Measurements from ENCODE around the gene TP53INP2.
"Not testable (repeated sequence)": the region's sequence is repeated elsewhere in the genome, so short reads cannot be mapped to it uniquely, and the experiment has no call there.

TP53INP2 gene, protein sequence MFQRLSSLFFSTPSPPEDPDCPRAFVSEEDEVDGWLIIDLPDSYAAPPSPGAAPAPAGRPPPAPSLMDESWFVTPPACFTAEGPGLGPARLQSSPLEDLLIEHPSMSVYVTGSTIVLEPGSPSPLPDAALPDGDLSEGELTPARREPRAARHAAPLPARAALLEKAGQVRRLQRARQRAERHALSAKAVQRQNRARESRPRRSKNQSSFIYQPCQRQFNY

DNA sequence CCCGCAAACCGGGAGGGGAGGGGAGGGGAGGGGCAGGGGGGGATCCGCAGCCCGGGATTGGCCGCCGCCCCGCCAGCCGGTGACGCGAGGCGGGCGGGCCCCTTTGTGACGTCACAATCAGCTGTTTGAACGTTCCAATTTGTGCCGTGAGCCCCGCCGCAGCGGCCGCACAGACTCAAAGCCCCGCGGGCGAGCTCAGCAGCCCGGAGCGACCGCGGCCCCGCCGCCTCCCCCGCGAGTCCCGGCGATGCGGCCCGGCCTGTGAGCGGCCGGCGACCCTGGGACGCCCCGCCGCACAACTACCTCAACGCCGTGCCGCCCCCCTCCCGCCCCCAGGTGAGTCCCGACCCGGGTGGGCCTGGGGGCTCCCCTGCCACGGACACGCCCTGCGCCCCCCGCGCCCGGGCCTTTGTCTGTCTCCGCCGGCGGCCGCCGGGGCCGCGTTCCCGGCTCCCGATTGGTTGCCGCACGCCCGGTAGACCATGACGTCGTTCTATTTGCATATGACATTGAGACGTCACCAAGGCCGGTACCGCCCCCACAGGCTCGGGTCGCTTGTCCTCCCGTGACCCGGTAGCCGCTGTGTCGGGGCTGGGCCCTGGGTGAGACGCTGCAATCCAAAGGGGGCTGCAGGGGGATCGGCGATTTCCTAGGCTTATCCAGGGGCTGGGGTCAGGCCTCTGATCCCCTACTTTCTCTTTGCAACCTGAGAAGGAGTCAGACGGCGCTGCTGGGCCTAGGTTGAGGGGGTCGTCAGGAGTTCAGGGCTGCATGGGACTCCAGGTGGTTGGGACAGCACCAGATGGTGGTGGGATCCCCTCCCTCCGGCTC is at the start of gene TP53INP2:
Gene TP53INP2 (plus strand): TSS at position 168 of the 831 bp plus-strand sequence. CDS start 4,396 bp downstream, outside the sequence.
- peak; percentile 44 for DNase-seq

DNA sequence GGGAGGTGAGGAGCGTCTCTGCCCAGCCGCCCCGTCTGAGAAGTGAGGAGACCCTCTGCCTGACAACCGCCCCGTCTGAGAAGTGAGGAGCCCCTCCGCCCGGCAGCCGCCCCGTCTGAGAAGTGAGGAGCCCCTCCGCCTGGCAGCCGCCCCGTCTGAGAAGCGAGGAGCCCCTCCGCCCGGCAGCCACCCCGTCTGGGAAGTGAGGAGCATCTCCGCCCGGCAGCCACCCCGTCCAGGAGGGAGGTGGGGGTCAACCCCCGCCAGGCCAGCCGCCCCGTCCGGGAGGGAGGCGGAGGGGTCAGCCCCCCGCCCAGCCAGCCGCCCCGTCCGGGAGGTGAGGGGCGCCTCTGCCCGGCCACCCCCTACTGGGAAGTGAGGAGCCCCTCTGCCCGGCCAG is 45.5 kb upstream of the TP53INP2 start:
- not testable (repeated sequence) for DNase-seq

DNA sequence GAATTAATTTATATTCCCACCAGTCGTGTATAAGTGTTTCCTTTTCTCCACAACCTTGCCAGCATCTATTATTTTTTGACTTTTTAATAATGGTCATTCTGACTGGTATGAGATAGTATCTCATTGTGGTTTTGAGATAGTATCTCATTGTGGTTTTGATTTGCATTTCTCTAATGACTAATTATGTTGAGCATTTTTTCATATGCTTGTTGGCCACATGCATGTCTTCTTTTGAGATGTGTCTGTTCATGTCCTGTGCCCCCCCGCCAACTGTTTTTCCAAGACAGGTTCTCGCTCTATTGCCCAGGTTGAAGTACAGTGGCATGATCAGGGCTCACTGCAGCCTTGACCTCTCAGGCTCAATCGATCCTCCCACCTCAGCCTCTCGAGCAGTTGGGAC is 42.3 kb upstream of the TP53INP2 start:
- not testable (repeated sequence) for DNase-seq

DNA sequence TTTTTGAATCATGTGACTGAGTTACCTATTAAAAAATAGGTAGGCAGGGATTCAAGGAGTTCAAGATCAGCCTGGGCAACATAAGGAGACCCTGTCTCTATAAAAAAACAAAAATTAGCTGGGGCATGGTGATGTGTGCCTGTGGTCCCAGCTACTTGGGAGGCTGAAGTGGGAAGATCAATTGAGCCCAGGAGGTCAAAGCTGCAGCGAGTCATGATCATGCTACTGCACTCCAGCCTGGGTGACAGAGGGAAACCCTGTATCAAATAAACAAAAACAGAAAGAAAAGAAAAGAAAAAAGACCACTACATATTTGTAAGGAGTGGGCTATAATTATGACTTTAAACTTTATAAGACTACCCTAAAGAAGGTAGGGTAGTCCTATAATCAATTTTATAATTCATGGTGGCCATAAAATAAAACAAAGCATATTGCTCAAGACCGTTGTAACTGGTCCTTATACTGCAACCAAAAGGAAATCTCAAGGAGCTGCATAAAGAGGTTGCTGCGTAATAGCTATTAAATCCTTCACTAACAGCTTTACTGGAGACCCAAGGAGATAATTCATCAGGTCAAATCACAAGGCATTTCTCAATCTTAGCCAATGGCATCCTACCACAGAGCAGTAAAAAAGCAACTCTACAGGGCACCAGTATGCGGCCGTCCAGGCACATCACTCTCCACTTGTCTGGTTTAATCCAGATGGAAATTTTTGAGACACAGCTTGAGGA is 40.8 kb upstream of the TP53INP2 start:
- DNase-seq = no peak

DNA sequence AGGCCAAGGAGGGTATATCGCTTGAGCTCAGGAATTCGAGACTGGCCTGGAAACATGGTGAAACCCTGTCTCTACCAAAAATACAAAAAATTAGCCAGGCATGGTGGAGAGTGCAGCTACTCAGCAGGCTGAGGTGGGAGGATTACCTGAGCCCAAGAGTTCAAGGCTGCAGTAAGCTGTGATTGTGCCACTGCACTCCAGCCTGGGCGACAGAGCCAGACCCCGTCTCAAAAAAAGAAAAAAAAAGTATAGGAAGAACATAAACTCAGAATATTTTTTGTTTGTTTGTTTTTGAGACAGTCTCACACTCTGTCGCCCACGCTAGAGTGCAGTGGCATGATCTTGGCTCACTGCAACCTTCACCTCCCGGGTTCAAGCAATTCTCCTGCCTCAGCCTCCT is 39.4 kb upstream of the TP53INP2 start:
- not testable (repeated sequence) for DNase-seq

DNA sequence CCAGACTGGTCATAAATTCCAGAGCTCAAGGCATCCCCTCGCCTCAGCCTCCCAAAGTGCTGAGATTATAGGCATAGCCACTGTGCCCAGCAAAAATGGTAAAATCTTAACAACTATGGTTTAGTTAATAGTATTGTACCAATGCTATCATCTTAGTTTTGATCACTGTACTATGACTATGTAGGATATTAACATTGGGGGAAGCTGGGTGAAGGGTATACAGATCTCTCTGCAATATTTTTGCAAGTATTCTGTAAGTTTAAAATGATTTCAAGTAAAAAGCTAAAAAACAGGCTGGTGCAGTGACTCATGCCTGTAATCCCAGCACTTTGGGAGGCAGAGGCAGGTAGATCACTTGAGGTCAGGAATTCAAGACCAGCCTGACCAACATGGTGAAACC is 35.0 kb upstream of the TP53INP2 start:
- no peak for DNase-seq

DNA sequence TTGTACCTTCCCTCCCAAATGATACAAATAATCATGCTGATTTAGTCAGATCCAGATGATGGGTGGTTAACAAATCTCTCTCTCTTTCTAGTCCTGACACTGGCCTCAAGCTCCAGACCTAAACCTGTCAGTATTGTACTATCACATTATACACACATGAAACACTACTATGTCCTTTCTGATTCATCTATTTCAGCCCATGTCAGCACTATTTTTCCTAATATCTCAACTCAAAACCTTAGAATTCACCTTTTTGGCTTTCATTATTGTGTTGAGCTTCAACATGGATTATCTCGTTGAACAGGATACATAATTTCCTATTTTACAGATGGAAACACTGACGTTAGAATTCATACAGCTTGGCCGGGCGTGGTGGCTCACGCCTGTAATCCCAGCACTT is 30.7 kb upstream of the TP53INP2 start:
- DNase-seq = no peak

DNA sequence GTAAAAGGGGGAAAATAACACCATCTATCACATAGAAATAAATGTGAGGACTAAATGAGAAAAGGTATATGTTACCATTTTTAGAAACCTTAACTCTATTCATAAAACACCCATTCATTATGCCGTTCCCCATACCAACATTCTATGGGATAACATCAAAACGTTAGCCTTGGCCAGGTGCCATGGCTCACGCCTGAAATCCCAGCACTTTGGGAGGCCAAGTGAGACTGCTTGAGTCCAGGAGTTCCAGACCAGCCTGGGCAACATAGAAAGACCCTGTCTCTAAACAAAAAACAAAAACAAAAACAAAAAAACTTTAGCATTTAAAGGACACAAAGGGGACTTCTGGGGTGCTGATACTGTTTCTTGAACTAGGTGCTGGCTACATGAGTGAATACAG is 28.6 kb upstream of the TP53INP2 start:
- no peak for DNase-seq

DNA sequence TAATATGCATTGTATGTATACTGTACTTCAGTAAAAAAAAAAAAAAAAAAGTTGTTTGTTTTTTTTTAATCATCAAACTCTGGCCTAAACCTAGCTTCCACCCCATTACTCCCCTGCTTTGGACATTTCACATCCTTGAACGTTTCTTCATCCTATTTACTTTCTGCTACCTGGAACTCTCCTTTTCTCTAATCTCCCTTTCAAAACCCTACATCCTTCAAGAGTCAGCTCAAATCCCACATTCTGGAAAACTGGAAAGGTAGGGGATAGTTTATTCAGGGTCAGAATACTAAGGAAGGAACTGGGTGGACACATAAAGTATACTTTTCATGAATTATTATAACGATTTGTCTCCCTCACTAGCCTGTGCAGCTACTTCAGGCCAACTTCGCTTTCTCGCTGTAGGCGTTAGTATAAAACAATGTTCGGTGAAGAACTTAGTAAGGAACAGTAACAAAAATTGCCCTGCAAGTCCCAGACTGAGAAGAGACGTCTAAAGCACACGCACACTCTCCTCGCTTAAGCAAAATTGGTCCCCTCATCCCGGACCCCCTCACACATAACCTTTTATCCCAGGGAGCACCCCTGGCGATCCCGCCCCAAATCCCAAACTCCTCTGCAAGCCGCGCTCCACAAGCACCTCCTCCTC is 28.0 kb upstream of the TP53INP2 start:
- DNase-seq = no peak

DNA sequence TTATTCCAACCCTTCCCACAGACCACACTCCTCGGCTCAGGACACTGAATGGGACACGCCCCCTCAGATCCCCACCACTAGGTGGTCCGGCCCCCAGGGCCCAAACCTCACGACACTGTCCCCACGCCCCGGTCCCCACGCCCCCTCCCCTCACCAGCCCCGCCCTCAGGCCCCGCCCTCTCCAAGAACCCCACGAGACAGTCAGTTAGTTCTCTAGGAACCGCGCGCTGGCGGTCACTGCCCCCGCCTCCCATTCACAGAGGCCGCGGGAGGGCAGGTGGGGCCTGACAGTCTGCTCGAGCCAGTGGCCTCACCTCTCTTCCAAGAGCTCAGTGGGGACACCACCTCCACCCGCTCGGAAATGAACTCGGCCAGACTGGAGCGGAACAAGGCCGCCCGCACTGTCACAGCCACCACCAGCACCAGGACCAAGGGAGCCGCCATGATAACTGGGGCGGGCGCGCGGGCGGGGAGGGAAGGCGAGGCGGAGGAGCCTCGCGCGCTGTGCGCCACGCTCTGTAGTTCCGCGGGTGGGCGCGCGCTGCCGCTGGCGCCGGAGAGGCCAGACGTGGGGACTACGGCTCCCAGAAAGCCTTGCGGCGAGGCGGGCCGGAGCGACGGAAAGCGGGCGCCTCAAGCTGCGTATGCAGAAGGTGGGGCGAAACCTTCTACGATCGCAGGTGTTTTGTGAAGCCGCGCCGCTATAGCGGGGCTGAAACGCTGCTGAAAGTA is 27.3 kb upstream of the TP53INP2 start, which contains the start of gene PIGU:
Gene PIGU (minus strand): TSS at position 451 of the 732 bp plus-strand sequence. CDS start 7 bp downstream, at position 444.
- DNase-seq = peak; percentile 91

DNA sequence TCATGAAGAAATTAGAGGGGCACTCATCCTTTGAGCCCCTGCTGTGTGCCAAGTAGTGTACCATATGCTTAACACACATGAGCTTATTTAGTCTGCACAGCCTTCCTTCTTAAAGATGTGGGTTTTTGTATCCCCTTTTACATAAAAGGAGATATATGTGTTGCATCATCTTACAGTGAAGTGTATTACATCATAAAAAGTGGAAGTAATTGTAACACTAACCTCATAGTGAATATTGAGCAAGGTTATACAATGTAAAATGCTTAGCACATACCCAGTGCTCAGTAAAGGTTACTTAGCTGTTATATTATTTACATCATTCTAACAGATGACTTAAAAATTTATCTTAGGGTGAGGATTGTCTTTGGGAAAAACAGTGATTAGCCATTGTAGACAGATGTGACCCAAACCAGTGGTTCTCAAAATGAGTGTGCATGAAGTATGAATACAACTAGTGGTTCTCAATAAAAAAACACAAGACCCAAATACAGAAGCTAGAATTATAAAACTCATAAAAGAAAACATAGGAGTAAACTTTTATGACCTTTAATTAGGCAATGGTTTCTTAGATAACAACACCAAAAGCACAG is 23.5 kb upstream of the TP53INP2 start:
- no peak for DNase-seq

DNA sequence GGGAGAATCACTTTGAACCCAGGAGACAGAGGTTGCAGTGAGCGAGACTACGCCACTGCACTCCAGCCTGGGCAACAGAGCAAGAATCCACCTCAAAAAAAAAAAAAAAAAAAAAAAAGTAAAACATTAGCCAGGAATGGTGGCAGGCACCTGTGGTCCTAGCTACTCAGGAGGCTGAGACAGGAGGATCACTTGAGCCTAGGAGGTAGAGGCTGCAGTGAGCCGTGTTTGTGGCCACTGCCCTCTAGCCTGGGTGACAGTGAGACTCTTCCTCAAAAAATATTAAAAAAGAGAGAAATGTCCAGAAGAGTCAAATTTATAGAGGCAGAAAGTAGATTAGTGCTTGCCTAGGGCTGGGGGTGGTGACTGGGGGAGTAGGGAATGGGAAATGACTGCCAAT is 20.5 kb upstream of the TP53INP2 start:
- no peak for DNase-seq

DNA sequence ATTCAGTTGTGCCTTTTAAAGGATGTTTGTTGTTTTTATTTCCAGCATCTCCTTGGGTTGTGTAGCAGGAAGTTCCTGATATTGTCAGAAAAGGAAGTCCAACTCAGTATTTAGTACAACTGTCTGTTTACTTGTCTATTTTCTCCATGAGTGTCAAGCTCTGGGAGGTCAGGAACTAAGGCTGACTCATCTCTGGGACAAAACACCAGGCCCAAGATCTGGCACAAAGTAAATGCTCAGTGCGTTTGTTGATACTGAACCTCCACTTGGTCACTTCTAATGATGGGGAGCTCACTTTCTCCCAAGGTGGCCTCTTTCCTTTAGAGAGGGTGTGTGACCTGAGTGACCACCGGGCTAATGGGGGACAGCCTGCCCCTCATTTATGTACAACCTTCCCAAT is 14.7 kb upstream of the TP53INP2 start:
- DNase-seq = no peak

DNA sequence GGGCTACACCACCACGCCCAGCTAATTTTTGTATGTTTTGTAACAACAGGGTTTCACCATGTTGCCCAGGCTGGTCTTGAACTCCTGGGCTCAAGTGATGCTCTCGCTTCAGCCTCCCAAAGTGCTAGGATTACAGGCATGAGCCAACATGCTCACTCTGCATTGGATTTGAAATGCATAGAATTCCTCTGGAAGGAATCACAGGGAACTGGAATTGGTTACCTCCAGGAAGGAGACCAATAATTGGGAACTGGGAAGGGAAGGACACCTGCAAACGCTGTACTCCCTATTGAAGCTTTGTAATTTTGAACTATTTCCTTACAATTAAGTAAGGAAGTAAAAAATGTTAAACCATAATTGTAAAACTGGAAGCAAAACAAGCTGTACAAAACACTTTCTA is 12.3 kb upstream of the TP53INP2 start:
- no peak for DNase-seq

DNA sequence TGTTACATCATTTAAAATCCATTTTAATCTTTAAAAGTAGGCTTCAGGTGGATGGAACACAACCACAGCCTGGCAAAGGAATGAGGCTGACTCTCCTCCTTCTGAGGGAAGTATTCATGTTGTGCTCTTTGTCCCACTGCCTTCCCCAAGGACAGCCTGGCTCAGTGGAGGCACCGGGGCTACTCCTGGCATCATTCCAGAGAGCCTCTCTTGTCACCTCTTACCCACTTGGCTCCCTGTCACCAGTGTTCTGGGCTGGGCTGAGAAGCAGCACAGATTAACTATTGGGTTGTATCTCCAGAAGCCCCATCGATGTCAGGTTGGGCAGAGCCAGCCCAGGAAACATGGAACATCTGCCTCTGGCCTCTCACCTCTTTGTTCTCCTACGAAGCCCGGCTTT is 10.7 kb upstream of the TP53INP2 start:
- no peak for DNase-seq

DNA sequence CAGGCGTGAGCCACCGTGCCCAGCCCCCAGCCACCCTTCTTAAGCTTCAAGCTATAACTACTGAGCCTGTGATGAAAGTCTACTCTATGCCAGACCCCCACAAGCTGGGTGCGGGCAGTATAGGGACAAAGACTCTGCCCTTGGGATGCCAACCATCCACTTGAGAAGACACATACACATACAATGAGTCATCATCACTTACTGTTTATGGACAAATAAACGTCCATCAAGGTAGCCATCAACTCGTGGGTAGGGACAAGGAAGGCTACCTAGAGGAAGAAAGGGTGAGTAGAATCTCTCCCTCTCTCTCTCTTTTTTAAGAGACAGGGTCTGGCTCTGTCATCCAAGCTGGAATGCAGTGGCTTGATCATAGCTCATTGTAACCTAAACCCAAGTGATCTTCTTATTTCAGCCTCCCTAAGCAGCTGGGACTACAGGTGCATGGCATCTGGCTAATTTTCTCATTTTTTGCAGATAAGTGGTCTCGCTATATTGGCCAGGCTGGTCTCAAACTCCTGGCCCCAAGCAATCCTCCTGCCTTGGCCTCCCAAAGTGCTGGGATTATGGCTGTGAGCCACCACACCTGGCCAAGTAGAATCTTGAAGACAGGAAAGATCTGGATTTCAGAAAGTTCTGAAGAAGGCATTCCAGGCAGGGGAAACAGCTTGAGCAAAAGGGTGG is 2.6 kb upstream of the TP53INP2 start:
- no peak for DNase-seq

DNA sequence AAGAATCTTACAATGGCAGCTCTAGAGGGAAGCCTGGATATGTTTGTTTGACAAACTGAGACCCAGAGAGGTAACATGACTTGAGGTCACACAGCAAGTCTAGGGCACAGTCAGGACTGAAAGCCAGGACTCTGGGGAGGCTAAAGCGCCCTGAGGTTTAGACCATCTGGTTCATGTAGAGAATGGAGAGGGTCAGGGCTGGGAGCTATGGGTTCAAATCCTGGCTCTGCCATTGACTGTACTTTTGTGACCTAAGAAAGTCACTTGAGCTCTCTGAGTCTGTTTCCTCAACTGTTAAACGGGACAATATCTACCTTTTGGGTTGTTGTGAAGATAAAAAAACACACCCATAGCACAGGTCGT is 1.1 kb upstream of the TP53INP2 start:
- no peak for DNase-seq

DNA sequence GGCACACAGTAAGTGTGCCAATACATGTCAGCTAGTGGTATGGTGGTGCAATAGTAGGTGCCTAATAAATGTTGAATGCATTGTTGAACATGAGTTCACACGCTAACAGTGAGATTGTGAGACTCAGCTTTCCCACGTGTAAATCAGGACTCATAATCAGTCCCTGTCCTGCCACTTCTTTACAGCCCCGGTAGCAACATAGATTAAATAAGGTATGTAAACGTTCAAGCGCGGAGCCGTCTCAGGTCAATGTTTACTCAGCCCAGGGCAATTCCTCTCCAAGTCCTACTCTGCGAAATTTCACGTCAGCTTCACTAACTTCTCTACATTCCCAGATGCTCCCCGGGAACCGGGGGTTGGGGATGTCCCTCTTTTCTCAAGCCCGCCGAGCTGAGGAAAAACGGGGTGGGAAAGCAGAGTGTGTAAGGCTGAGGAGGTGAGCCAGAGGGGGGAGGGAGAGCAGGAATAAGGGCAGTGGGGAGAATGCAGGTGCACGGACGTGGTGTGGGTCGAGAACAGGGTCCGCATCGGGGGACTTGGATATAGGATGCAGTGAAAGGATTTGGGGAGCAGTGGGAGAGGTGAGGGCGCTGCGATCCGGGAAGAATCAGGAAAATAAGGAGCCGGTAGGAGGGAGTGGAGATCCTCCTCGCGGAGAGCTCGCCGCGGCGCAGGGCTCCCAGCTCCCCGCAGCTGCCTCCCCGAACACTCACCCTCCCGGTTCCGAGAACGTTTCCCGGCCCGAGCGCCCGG is 544 bp upstream of the TP53INP2 start:
- DNase-seq = no peak

DNA sequence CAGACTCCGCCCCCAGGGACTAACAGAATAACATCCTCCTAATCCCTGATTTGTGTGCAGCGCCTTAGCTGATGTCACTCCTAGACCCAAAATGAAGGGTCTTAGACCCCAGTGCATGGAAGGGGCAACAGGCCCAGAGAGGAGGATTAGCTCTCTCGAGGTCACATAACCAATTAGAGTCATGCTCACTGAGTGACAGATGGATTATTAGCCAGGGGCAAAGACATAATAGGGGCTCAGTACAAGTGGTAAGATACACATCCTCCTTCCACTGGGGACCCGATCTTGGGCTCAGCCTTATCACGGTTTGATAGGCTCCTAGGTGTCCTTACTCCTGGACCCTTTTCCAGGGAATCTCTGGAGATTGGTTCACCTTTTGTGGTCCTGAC is 858 bp downstream of the TP53INP2 start:
- DNase-seq = no peak

DNA sequence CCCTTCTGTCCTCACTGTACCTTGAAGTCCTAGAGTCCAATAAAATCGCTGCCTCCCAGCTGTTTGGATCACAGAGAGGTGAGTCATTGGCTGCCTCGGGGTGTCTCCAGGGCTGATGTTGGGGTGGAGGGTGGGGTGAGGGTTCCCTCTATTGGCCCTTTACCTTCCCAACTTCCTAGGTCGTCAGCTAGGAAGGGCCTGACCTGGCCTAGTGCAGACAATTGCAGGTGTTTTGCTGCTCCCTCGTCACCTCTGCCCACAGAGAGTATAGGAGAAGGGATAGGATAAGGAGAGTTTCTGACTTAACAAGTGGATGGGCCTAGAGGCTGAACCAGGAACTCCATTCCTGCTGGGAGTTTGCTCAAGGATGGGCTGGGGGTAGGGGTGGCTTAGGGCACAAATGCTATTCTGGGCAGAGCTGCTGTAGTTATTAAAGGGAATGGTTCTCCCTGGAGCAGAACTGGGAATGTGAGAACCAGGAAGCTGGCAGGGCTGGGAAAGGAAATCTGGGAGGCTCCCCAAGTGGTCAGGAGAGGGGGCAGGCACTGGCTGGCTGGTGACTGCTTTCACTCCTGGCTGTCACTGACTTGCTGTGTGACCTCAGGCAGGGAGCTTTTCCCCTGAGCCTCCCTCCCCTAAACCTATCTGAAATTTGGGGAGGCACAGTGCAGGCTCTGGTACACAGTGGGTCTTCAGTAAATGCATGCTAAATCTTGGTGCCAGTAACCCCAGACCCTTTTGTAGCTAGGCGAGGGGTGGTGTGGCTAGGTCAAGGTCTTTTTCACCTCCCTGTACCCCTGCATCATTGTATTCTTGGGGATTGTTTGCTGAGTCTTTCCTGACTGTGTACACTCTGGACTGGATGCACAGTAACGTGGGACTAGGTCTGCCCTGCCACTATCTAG is 1.5 kb downstream of the TP53INP2 start:
- no peak for DNase-seq

All from SHP77 treated with DMSO at 0.1 percent for 48 hours (cell line).